ENCODE data around the gene SUSD4. TPM values are rescaled to one million over a fixed set of nuclear protein-coding genes. Genes with fewer than 3 reads are reported as not detected.
A peak's percentile ranks its signal among the peaks of the same experiment; 100 is the strongest.

Gene SUSD4
- total RNA-seq, 1 experiment from 2014 or later = 3.2 TPM

GRCh38 chr1:223189525-223189902 lies 174.5 kb downstream of the SUSD4 start:
- H3K4me1 ChIP-seq (replicated peaks; ENCODE audit: insufficient read depth) = peaks cover 29% of the 10 kb centered on the region
- intact Hi-C loops (cut with micrococcal nuclease; ENCODE audit: unreplicated experiment) = loop anchor here (10.0 kb wide), 1 partner anchor 45 kb away; no protein-coding TSS in a partner anchor
- H4K20me1 ChIP-seq (ENCODE audit: insufficient read depth) = no peaks in the 10 kb centered on the region
- no peak overlapping the region for H3K27ac ChIP-seq
- no peaks in the 10 kb centered on the region for H3K36me3 ChIP-seq (ENCODE audit: low read depth)
- no peak for TF ChIP-seq EZH2 (IDR thresholded peaks at IDR 0.05; ENCODE audit: low read depth)
- TF ChIP-seq CTCF (conservative IDR thresholded peaks at IDR 0.05) = no peak
- no peaks in the 10 kb centered on the region for H3K79me2 ChIP-seq (ENCODE audit: low read depth)
- no peak overlapping the region for H2AFZ ChIP-seq
- DNase-seq = no peak
- no peak overlapping the region for H3K4me3 ChIP-seq
- peak overlapping the region; percentile 53 for H3K4me2 ChIP-seq
- H3F3A ChIP-seq (ENCODE audit: insufficient read depth, low read depth) = peaks cover 14% of the 10 kb centered on the region; the same call in 1 of the 2 replicates
- POLR2A ChIA-PET (ENCODE audit: unreplicated experiment) = no interaction called here
- H3K9me2 ChIP-seq (ENCODE audit: insufficient read depth) = no peaks in the 10 kb centered on the region
- CTCF ChIA-PET = no interaction called here
- no peaks in the 10 kb centered on the region for H3K27me3 ChIP-seq (ENCODE audit: insufficient read depth, low read depth)
- no TSS peak for BruUV-seq (replicated peaks)
- no peaks in the 10 kb centered on the region for H3K9me3 ChIP-seq (ENCODE audit: insufficient read depth, low read depth)

- H4K20me1 ChIP-seq (ENCODE audit: insufficient read depth) = no peaks in the 10 kb centered on the region
- no peak overlapping the region for H3K4me3 ChIP-seq
- POLR2A ChIA-PET (ENCODE audit: unreplicated experiment) = no interaction called here
- H3K36me3 ChIP-seq (ENCODE audit: low read depth) = no peaks in the 10 kb centered on the region
- H3F3A ChIP-seq (ENCODE audit: insufficient read depth, low read depth) = peaks cover 14% of the 10 kb centered on the region; the same call in 1 of the 2 replicates
- H3K79me2 ChIP-seq (ENCODE audit: low read depth) = no peaks in the 10 kb centered on the region
- H3K4me1 ChIP-seq (replicated peaks; ENCODE audit: insufficient read depth) = peaks cover 29% of the 10 kb centered on the region
- no peaks in the 10 kb centered on the region for H3K9me3 ChIP-seq (ENCODE audit: insufficient read depth, low read depth)
- CTCF ChIA-PET = no interaction called here
- no peak overlapping the region for H3K27ac ChIP-seq
- no peak overlapping the region for H2AFZ ChIP-seq
- H3K4me2 ChIP-seq = no peak overlapping the region
- intact Hi-C loops (cut with micrococcal nuclease; ENCODE audit: unreplicated experiment) = loop anchor here (10.0 kb wide), 1 partner anchor 46 kb away; no protein-coding TSS in a partner anchor
- TF ChIP-seq EZH2 (IDR thresholded peaks at IDR 0.05; ENCODE audit: low read depth) = no peak
- TF ChIP-seq CTCF (conservative IDR thresholded peaks at IDR 0.05) = no peak
- no peak for DNase-seq
- BruUV-seq (replicated peaks) = no TSS peak
- no peaks in the 10 kb centered on the region for H3K9me2 ChIP-seq (ENCODE audit: insufficient read depth)
- no peaks in the 10 kb centered on the region for H3K27me3 ChIP-seq (ENCODE audit: insufficient read depth, low read depth)
These were observed 175.2 kb downstream of the SUSD4 start for GRCh38 chr1:223188618-223189356.

- Histone ChIP-seq H4K20me1 (ENCODE audit: insufficient read depth) (no peaks in the 10 kb centered on the region), H3K4me2 (no peak overlapping the region), H3K4me1 (replicated peaks; ENCODE audit: insufficient read depth) (peaks cover 32% of the 10 kb centered on the region), H3K27ac (no peak overlapping the region), H3K79me2 (ENCODE audit: low read depth) (no peaks in the 10 kb centered on the region), H3K9me3 (ENCODE audit: insufficient read depth, low read depth) (no peaks in the 10 kb centered on the region), H3F3A (ENCODE audit: insufficient read depth, low read depth) (peaks cover 14% of the 10 kb centered on the region; the same call in 1 of the 2 replicates), H3K36me3 (ENCODE audit: low read depth) (no peaks in the 10 kb centered on the region), H2AFZ (no peak overlapping the region), H3K27me3 (ENCODE audit: insufficient read depth, low read depth) (no peaks in the 10 kb centered on the region), H3K4me3 (no peak overlapping the region), H3K9me2 (ENCODE audit: insufficient read depth) (no peaks in the 10 kb centered on the region)
- DNase-seq = no peak
- BruUV-seq (replicated peaks) = no TSS peak
- intact Hi-C loops (cut with micrococcal nuclease; ENCODE audit: unreplicated experiment) = loop anchor here (10.0 kb wide), 1 partner anchor 48 kb away; no protein-coding TSS in a partner anchor
- ChIA-PET POLR2A (ENCODE audit: unreplicated experiment) (no interaction called here), CTCF (no interaction called here)
- TF ChIP-seq CTCF (conservative IDR thresholded peaks at IDR 0.05) (no peak), EZH2 (IDR thresholded peaks at IDR 0.05; ENCODE audit: low read depth) (no peak)
These were observed 177.2 kb downstream of the SUSD4 start for GRCh38 chr1:223186800-223187199.

Data from PC-9 (cell line).